Stimulated activated CD8-positive, alpha-beta memory T cell treated with anti-CD3 and anti-CD28 coated beads, Interleukin-4, amount 100 ng/mL, for 4 hours (primary cell): ENCODE data around the gene NID1.
"Not testable (repeated sequence)": the region's sequence is repeated elsewhere in the genome, so short reads cannot be mapped to it uniquely, and the experiment has no call there.

Experiments used
- DNase-seq, 2 donors: peaks; one replicate each; pipeline ENCODE4 v3.0.0-alpha.2; 2020; ENCODE audit warnings: low read depth in 2 of 2, low spot score in 1 of 2

NID1 gene

GRCh38 chr1:236095705-236096520, 31.0 kb upstream of the NID1 start:
- no peak for DNase-seq

GRCh38 chr1:236092899-236093298, 28.0 kb upstream of the NID1 start:
- no peak for DNase-seq

- DNase-seq: no peak
Measured at GRCh38 chr1:236091933-236092318, 27.0 kb upstream of the NID1 start.

GRCh38 chr1:236090741-236091147, 25.9 kb upstream of the NID1 start:
- no peak for DNase-seq

GRCh38 chr1:236089046-236089773, 24.3 kb upstream of the NID1 start:
- DNase-seq: no peak

- no peak for DNase-seq
Measured at GRCh38 chr1:236086537-236086936, 21.6 kb upstream of the NID1 start.

GRCh38 chr1:236085545-236086159, 20.8 kb upstream of the NID1 start:
- DNase-seq: no peak

- no peak for DNase-seq
Measured at GRCh38 chr1:236084386-236084730, 19.5 kb upstream of the NID1 start.

- no peak for DNase-seq
Measured at GRCh38 chr1:236083650-236084385, 18.9 kb upstream of the NID1 start.

GRCh38 chr1:236082526-236082925, 17.6 kb upstream of the NID1 start:
- no peak for DNase-seq

GRCh38 chr1:236081546-236082227, 16.8 kb upstream of the NID1 start:
- no peak for DNase-seq

GRCh38 chr1:236079703-236080102, 14.8 kb upstream of the NID1 start:
- DNase-seq: no peak

GRCh38 chr1:236078993-236079392, 14.1 kb upstream of the NID1 start:
- no peak for DNase-seq

GRCh38 chr1:236078077-236078476, 13.2 kb upstream of the NID1 start:
- DNase-seq: not testable (repeated sequence)

GRCh38 chr1:236075848-236076247, 11.0 kb upstream of the NID1 start:
- no peak for DNase-seq

GRCh38 chr1:236073307-236073897, 8.5 kb upstream of the NID1 start:
- no peak for DNase-seq

GRCh38 chr1:236072001-236072400, 7.1 kb upstream of the NID1 start:
- DNase-seq: no peak

GRCh38 chr1:236070753-236071152, 5.9 kb upstream of the NID1 start:
- no peak for DNase-seq

GRCh38 chr1:236069796-236070195, 4.9 kb upstream of the NID1 start:
- DNase-seq: no peak

GRCh38 chr1:236067854-236068454, 3.1 kb upstream of the NID1 start:
- DNase-seq: no peak
